ENCODE measurements around the gene SFMBT2. TPM values are rescaled to one million over a fixed set of nuclear protein-coding genes. Genes with fewer than 3 reads are reported as not detected.
A peak's percentile ranks its signal among the peaks of the same experiment; 100 is the strongest.

The SFMBT2 gene
- total RNA-seq, 4 donors from 2014 or later, result 0.60 to 8.6 (median 2.5) TPM

GRCh38 chr10:7409732-7410168 is 1.1 kb downstream of the SFMBT2 start:
- WGBS, 2 donors (ENCODE audit: low coverage in 1 of 2), result 0 to 7% methylated on average over 2 to 15 of the region's 15 CpGs
- no peak for DNase-seq
- peaks cover 73% of the 10 kb centered on the region for H3K27me3 ChIP-seq

DNA sequence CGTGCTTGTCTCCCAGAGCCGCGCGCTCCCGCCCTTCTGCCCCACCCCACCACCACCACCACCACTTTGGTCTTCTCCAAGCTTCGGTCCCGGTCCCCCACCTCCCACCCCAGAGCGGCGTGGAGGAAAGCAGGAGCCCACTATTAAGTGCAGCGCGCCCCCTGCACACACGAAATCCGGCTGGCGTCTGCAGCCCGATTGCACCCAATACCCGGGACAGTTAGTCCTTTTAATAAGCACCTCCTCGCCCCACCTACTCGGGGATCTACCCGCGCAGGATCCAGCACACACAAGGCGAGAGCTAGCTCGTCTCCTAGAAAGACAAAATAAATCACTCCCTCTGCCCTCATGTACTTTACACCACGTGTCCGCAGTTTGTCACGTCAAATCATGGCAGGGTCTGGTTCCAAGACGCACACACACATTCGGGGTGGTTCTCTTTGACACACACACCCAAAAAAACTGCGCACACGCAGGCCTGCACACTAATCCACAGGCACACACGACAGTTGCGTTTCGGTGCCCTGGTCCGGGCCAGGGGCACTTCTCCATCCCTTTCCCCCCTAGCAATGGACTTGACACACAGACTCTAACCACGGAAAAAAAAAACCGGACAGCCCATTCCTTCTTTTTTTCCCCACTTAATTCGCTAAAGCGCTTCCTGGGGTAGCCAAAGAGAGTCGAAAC is 1.6 kb downstream of the SFMBT2 start:
- WGBS, 2 donors (ENCODE audit: low coverage in 1 of 2), result 6 to 36% methylated on average over 4 to 33 of the region's 38 CpGs
- Histone ChIP-seq H3K36me3 (no peaks in the 10 kb centered on the region), H3K27ac (peak overlapping the region; percentile 73 to 79 (median 74)), H3K4me1 (peaks cover 5 to 38% (median 28%) of the 10 kb centered on the region in 4 donors), H3K9me3 (no peaks in the 10 kb centered on the region), H3K27me3 (peaks cover 69% of the 10 kb centered on the region), H3K4me3 (peak overlapping the region; percentile 21 to 66 (median 56))
- TF ChIP-seq POLR2AphosphoS5 (IDR thresholded peaks at IDR 0.05), result peak in 1 of 3 donors; percentile 30
- no peak for TF ChIP-seq EP300 (IDR thresholded peaks at IDR 0.05; ENCODE audit: low read depth)
- TF ChIP-seq POLR2A (IDR thresholded peaks at IDR 0.05), result no peak
- no peak for TF ChIP-seq CTCF (IDR thresholded peaks at IDR 0.05)
- in situ Hi-C loops (cut with MboI; ENCODE audit: low pct_ligation_motif_present in 1 of 4, low pct_unique_long_range_greater_than_20kb in 1 of 4, low sequenced_read_pairs in 3 of 4), result loop anchor here (10.0 to 25.0 kb wide), 4 partner anchors 144 to 747 kb away; no protein-coding TSS in a partner anchor
- peak; percentile 33 for DNase-seq
- intact Hi-C loops (cut with DNase I; ENCODE audit: low total_unique reads), result no loop called here

More at GRCh38 chr10:7409732-7410168, 1.1 kb downstream of the SFMBT2 start:
- in situ Hi-C loops (cut with MboI; ENCODE audit: low pct_ligation_motif_present in 1 of 4, low pct_unique_long_range_greater_than_20kb in 1 of 4, low sequenced_read_pairs in 3 of 4) (loop anchor here (10.0 to 25.0 kb wide), 7 partner anchors 145 to 747 kb away; no protein-coding TSS in a partner anchor), intact Hi-C loops (cut with DNase I; ENCODE audit: low total_unique reads) (loop anchor here (5.0 to 10.0 kb wide), 2 partner anchors 152 to 485 kb away; no protein-coding TSS in a partner anchor)
- Histone ChIP-seq H3K4me3 (peak overlapping the region; percentile 21 to 66 (median 56)), H3K4me1 (peaks cover 5 to 38% (median 28%) of the 10 kb centered on the region in 4 donors), H3K27ac (peak overlapping the region; percentile 73 to 79 (median 74)), H3K36me3 (no peaks in the 10 kb centered on the region), H3K9me3 (no peaks in the 10 kb centered on the region)
- no peak for TF ChIP-seq CTCF (IDR thresholded peaks at IDR 0.05)
- TF ChIP-seq EP300 (IDR thresholded peaks at IDR 0.05; ENCODE audit: low read depth), result no peak
- no peak for TF ChIP-seq POLR2AphosphoS5 (IDR thresholded peaks at IDR 0.05)
- no peak for TF ChIP-seq POLR2A (IDR thresholded peaks at IDR 0.05)

- Histone ChIP-seq H3K4me3 (peak overlapping the region; percentile 6 to 66 (median 56)), H3K27ac (peak overlapping the region; percentile 73 to 79 (median 74)), H3K36me3 (no peaks in the 10 kb centered on the region), H3K4me1 (peaks cover 5 to 38% (median 28%) of the 10 kb centered on the region in 4 donors), H3K9me3 (no peaks in the 10 kb centered on the region), H3K27me3 (peaks cover 62% of the 10 kb centered on the region)
- DNase-seq, result peak; percentile 50
- intact Hi-C loops (cut with DNase I; ENCODE audit: low total_unique reads), result no loop called here
- TF ChIP-seq POLR2AphosphoS5 (IDR thresholded peaks at IDR 0.05) (no peak), CTCF (IDR thresholded peaks at IDR 0.05) (peak; percentile 12 to 43 (median 36))
- WGBS, 2 donors (ENCODE audit: low coverage in 1 of 2), result 3% methylated on average over 48 of the region's 65 CpGs; no CpG with 5 or more reads in 1 of the 2 donors
- in situ Hi-C loops (cut with MboI; ENCODE audit: low pct_ligation_motif_present in 1 of 4, low pct_unique_long_range_greater_than_20kb in 1 of 4, low sequenced_read_pairs in 3 of 4), result loop anchor here (10.0 to 25.0 kb wide), 4 partner anchors 144 to 746 kb away; no protein-coding TSS in a partner anchor
These were observed 2.4 kb downstream of the SFMBT2 start for GRCh38 chr10:7408291-7409044.
